Activated naive CD8-positive, alpha-beta T cell treated with anti-CD3 and anti-CD28 coated beads, Interleukin-2, amount 10 ng/mL, durations not matched to agents 7 days and 5 days (primary cell): ENCODE measurements around the gene PSMC3. TPM values are rescaled to one million over a fixed set of nuclear protein-coding genes. Genes with fewer than 3 reads are reported as not detected.

Experiments
- ATAC-seq: fragments of 150-1000 bp; cut with Tn5 transposase; one replicate; pipeline ENCODE4 v1.10.0; 2021; ENCODE audit warnings: low read depth, moderate library complexity
- POLR2A ChIA-PET: fragments of 350-600 bp; sonication (Branson Sonifier 250); formaldehyde crosslinking; loops from one replicate; lab custom pipeline; 2021; ENCODE audit warnings: antibody characterized with exemption; lab: Charles Lee
- DNase-seq: peaks from one replicate; pipeline ENCODE4 v3.0.0; 2021
- H3K27ac Mint-ChIP-seq: one replicate; pipeline ENCODE4 v1.8.0; 2022; ENCODE audit warnings: mild to moderate bottlenecking, mixed read lengths
- H3K27me3 Mint-ChIP-seq: one replicate; pipeline ENCODE4 v1.8.0; 2022; ENCODE audit warnings: mild to moderate bottlenecking, moderate library complexity, mixed read lengths
- H3K36me3 Mint-ChIP-seq: one replicate; pipeline ENCODE4 v1.8.0; 2021; ENCODE audit warnings: mild to moderate bottlenecking, mixed read lengths
- H3K4me1 Mint-ChIP-seq: one replicate; pipeline ENCODE4 v1.8.0; 2021; ENCODE audit warnings: mixed read lengths
- H3K4me3 Mint-ChIP-seq: one replicate; pipeline ENCODE4 v1.8.0; 2022; ENCODE audit warnings: mild to moderate bottlenecking, moderate library complexity, mixed read lengths
- H3K9me3 Mint-ChIP-seq: one replicate; pipeline ENCODE4 v1.8.0; 2021; ENCODE audit warnings: mixed read lengths
- total RNA-seq, 2 experiments: library from RNA; stranded (reverse); gene quantifications; one replicate each; pipeline ENCODE4 v1.2.3, GENCODE V29; 2021

The PSMC3 gene
- total RNA-seq, 2 experiments from 2014 or later = 113 to 115 TPM

DNA sequence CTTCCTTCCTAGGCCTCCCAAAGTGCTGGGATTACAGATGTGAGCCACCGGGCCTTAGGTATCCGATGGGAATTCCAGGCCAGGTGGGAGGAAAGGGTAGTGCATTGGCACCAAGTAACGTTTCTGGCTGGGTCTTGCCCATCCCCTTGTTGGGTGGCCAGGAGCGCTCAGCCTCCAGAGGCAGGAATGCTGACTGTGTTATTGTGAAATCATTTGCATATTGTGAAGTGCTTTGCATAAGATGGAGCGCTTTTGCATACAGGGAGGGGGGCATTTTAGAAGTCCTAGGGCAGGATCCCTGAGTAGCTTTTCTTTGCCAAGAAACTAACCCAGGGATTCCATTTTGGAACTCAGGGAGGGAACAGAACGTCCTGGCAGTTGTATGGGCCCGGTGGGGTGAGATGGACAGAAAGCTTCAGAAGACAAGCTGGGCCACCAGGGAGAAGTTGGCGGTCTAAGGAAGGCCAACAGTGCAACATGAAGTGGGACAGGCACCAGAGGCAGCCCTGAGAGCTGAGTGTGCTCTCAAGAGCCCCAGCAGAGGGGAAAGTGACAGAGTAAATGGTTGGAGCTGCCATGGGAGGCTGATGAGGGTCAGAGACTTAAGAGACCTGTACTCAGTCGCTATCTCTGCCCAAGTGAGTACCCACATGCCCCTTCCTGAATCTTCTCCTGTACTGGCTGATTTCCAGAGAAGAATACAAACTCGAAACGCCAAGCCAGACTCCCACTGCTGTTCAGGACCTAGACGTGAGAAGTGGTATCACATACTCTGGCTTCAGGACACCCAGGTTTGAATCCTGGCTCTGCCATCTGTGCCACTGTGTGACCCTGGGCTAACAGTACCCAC lies 19.1 kb downstream of the PSMC3 start:
- no peak for ATAC-seq

DNA sequence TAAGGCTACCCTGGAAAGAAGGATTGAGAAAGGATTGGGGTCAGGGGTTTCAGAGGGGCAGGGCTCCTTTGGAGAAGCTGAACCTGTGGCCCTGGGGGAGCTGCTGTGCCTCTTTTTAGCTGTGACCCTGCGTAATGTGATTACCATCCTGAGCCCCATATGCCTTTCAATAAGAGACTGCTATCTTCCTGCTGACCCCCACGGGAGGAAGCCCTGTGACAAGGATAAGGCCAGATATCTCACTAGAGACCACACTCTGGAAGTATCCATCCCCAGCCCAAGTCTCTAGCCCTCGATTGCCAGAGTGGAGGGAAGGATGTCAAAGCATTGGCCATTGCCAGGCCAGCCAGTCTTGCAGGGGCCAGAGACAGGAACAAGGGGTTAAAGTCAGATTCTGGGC lies 22.7 kb downstream of the PSMC3 start:
- Mint-ChIP-seq H3K36me3 (no peaks in the 10 kb centered on the region), H3K9me3 (no peaks in the 10 kb centered on the region), H3K4me3 (no peak overlapping the region), H3K4me1 (peaks cover 19% of the 10 kb centered on the region), H3K27me3 (no peaks in the 10 kb centered on the region), H3K27ac (no peak overlapping the region)
- POLR2A ChIA-PET = interaction anchor here (0.6 kb wide), 1 partner anchor 11 kb away, joined by 5 read pairs; no protein-coding TSS in a partner anchor
- no peak for DNase-seq
- ATAC-seq = no peak

More for the DNA sequence above, 19.1 kb downstream of the PSMC3 start:
- POLR2A ChIA-PET = interaction anchor here (0.6 to 1.6 kb wide), 6 partner anchors 10 to 192 kb away, joined by 3 to 6 read pairs (median 4); partner anchors contain the start of gene DDB2
- Mint-ChIP-seq H3K27me3 (no peaks in the 10 kb centered on the region), H3K9me3 (no peaks in the 10 kb centered on the region), H3K4me1 (peaks cover 12% of the 10 kb centered on the region), H3K4me3 (peak overlapping the region; percentile 92), H3K27ac (peak overlapping the region; percentile 85), H3K36me3 (no peaks in the 10 kb centered on the region)
- DNase-seq = no peak

DNA sequence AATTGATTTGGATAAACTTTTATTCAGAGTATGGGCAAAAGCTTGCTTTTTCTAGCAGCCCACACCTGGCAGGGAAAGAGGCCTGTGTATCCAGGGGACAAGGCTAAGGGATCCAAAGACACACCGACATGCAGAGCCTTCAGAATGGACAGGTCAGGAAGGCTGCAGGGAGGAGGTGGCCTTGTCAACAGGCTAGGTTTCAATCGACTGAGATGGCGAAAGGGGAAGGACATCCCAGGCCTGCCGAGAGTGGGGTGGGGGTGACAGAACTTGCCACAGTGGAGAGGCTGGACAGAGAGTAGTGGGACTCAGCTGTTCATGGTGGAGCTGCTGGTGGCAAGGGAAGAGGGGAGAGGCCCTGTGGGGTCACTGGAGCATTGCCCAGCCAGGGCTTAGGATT lies 23.1 kb downstream of the PSMC3 start:
- no peak overlapping the region for H3K27ac Mint-ChIP-seq
- DNase-seq (no peak), ATAC-seq (no peak)
- no peaks in the 10 kb centered on the region for H3K9me3 Mint-ChIP-seq
- H3K4me3 Mint-ChIP-seq = no peak overlapping the region
- POLR2A ChIA-PET = interaction anchor here (0.6 kb wide), 1 partner anchor 11 kb away, joined by 5 read pairs; no protein-coding TSS in a partner anchor
- no peaks in the 10 kb centered on the region for H3K36me3 Mint-ChIP-seq
- no peaks in the 10 kb centered on the region for H3K27me3 Mint-ChIP-seq
- peaks cover 19% of the 10 kb centered on the region for H3K4me1 Mint-ChIP-seq

DNA sequence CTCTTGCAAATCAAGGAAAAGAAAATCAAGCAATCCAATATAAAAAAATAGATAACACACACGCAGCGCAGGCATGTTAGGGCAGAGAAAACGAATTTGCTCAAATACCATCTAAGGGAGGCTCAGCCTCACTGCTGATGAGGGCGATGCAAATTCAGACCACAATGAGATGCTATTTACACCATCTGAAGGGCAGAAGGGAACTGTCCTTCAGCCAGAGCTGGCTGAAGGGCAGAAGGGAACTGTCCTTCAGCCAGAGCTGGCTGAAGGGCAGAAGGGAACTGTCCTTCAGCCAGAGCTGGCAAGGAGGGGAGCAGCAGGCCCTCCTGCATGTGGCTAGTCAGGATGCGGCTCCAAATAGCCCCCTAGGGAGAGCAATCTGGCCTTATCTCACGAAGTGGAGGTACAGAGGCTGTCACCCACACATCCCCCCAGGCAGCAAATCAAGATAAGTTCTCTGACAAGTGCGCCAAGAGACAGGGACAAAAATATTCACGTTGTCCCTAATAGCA lies 25.4 kb downstream of the PSMC3 start:
- POLR2A ChIA-PET = interaction anchor here (0.7 to 2.7 kb wide), 2 partner anchors 8 to 10 kb away, joined by 4 to 16 read pairs; no protein-coding TSS in a partner anchor
- H3K36me3 Mint-ChIP-seq = no peaks in the 10 kb centered on the region
- no peaks in the 10 kb centered on the region for H3K9me3 Mint-ChIP-seq

DNA sequence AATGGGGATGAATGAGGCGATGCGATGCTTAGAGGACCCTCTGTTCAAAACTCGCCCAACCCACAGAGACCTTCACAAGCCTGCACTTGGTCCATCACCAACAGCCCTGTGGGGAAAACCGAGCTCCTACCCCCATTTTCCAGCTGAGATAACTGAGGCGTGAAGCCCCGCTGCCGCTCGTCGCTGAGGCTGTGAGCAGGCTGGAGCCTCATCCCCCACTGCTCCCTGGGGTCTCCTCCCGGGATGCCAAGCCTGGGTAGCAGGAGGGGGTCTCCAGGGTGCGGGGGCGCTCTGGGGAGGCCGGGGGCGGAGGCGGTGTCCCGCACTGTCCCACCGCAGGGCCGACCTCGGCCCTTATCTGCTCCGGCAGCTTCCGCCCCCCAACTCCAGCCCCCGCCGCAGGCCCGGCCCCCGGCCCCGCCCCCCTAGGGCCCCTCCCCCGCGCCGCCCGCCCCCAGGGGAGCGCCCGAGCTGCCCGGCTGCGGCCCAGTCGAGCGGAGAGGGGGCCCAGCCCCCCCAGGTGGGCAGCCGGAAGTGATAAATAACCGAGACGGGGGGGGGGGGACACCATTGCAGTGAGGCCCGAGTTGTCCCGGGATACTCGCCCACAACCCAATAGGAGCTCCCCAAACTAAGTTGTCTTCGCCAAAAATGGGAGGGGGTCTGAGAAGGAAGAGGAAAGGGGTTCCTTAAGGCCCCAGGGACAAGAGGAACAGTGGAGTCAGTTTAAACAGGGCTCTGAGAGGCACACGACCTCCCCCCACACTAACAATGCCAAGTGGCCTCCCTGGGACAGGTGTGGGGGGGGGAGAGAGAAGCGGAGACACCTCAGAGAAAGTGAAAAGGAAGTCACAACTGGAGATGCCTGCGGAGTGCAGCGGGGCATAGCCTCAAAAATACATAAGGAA lies 26.1 kb downstream of the PSMC3 start:
- Mint-ChIP-seq H3K4me3 (peak overlapping the region; percentile 75), H3K27ac (peak overlapping the region; percentile 63), H3K9me3 (no peaks in the 10 kb centered on the region), H3K36me3 (no peaks in the 10 kb centered on the region), H3K4me1 (peaks cover 10% of the 10 kb centered on the region), H3K27me3 (no peaks in the 10 kb centered on the region)
- ATAC-seq = peak; percentile 73
- peak; percentile 61 for DNase-seq
- POLR2A ChIA-PET = interaction anchor here (0.7 to 2.7 kb wide), 3 partner anchors 8 to 10 kb away, joined by 4 to 16 read pairs (median 5); partner anchors contain the start of gene SLC39A13

More for the DNA sequence above, 25.4 kb downstream of the PSMC3 start:
- H3K27me3 Mint-ChIP-seq = no peaks in the 10 kb centered on the region
- H3K4me1 Mint-ChIP-seq = peaks cover 8% of the 10 kb centered on the region
- H3K27ac Mint-ChIP-seq = peak overlapping the region; percentile 63
- peak overlapping the region; percentile 73 for H3K4me3 Mint-ChIP-seq
- ATAC-seq (no peak), DNase-seq (no peak)

DNA sequence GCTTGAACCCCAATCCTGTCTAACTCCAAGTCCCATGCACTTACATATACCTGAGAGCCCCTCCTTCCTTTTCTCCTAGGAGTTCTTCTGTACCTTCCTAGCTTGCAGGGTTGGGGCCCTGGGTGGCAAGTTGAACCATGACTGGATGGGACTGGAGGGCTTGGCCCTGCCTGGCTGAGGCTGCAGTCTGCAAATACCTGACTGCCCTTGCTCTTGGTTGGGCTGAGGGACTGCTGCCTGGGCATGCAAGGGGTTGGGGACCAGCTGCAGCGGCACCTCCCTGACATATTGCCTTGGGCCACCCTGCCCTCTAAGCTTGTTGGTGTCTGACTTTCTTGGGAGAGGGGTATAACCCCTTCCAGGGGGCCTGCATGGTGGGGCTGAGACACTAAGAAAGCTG lies 27.7 kb downstream of the PSMC3 start:
- DNase-seq (no peak), ATAC-seq (no peak)
- no peak overlapping the region for H3K4me3 Mint-ChIP-seq
- H3K9me3 Mint-ChIP-seq = no peaks in the 10 kb centered on the region
- POLR2A ChIA-PET = interaction anchor here (2.7 kb wide), 1 partner anchor 8 kb away, joined by 16 read pairs; no protein-coding TSS in a partner anchor
- no peak overlapping the region for H3K27ac Mint-ChIP-seq
- H3K36me3 Mint-ChIP-seq = no peaks in the 10 kb centered on the region
- peaks cover 13% of the 10 kb centered on the region for H3K4me1 Mint-ChIP-seq
- H3K27me3 Mint-ChIP-seq = no peaks in the 10 kb centered on the region

DNA sequence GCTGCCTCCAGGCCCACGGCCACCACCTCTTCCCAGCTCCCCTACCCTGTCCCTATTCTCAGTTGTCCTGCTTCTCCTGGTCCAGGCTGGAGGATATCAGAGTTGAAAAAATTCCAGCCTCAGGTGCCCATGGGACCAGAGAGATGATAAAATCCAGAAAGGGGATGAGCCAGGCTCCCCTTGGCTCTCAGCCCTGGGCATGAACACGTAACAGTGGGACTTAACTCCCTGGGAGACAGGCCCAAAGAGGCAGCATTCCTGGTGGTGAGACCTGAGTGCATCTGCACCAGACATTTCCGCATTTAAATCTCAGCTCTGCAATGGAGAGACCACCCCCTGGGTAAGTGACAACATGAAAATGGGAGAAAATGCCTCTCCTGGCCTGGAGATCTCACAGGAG lies 28.2 kb downstream of the PSMC3 start:
- POLR2A ChIA-PET = interaction anchor here (2.7 kb wide), 1 partner anchor 7 kb away, joined by 16 read pairs; no protein-coding TSS in a partner anchor
- Mint-ChIP-seq H3K36me3 (no peaks in the 10 kb centered on the region), H3K4me3 (no peak overlapping the region), H3K4me1 (peaks cover 13% of the 10 kb centered on the region), H3K27ac (no peak overlapping the region), H3K27me3 (no peaks in the 10 kb centered on the region), H3K9me3 (no peaks in the 10 kb centered on the region)
- no peak for DNase-seq
- ATAC-seq = no peak

DNA sequence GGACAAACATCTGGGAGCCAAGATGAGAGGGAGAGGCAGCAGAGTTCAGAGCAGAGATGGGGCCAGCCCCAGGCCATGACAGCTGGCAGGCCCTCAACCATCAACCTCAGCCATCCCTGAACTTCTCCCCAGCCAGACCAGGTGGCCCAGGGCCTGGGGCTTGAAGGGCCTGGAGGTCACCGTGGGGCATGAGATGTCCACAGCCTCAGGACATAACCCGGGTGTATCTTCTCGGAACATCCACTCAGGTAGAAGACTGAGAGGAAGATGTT lies 30.3 kb downstream of the PSMC3 start:
- POLR2A ChIA-PET = no interaction called here
- no peaks in the 10 kb centered on the region for H3K9me3 Mint-ChIP-seq
- no peaks in the 10 kb centered on the region for H3K36me3 Mint-ChIP-seq
- ATAC-seq (no peak), DNase-seq (no peak)
- no peak overlapping the region for H3K4me3 Mint-ChIP-seq
- peaks cover 13% of the 10 kb centered on the region for H3K4me1 Mint-ChIP-seq
- H3K27me3 Mint-ChIP-seq = no peaks in the 10 kb centered on the region
- H3K27ac Mint-ChIP-seq = peak overlapping the region; percentile 91

DNA sequence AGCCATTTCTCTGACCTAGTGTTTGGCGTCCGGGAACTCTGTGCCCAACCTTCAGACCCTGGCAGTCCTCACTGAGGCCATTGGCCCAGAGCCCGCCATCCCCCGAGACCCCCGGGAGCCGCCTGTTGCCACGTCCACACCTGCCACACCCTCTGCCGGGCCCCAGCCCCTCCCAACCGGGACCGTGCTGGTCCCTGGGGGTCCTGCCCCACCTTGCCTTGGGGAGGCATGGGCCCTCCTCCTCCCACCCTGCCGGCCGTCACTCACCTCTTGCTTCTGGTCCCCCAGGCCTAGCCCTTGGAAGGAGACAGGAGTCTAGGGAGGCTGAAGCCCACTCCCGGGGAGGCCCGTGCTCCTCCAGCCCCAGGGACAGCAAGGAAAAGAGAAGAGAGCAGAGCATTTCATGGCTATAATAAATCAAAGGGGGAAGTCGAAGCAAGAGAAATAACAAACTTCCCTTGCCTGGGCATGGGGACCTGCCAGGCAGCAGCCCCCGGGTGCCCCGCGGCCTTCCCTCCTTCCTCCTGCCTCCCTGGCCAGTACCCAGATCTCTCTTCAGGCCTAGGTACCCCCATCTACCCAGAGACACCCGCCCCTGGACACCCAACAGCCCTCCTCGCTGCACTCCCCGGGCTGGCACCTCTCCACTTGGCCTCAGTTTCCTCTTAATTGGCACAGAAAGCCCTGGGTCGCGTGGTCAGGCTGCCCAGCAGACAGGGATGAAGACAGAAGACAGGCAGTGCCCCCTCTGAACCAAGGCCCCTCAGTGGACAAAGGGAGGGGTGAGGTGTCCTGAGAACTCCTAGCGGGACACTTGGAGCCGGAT lies 30.8 kb downstream of the PSMC3 start:
- DNase-seq (no peak), ATAC-seq (no peak)
- Mint-ChIP-seq H3K27ac (peak overlapping the region; percentile 91), H3K9me3 (no peaks in the 10 kb centered on the region), H3K36me3 (no peaks in the 10 kb centered on the region), H3K4me1 (peaks cover 13% of the 10 kb centered on the region), H3K27me3 (peaks cover 3% of the 10 kb centered on the region), H3K4me3 (peak overlapping the region; percentile 55)
- POLR2A ChIA-PET = interaction anchor here (0.5 to 1.0 kb wide), 2 partner anchors 31 to 334 kb away, joined by 3 to 4 read pairs; partner anchors contain the start of gene PSMC3

DNA sequence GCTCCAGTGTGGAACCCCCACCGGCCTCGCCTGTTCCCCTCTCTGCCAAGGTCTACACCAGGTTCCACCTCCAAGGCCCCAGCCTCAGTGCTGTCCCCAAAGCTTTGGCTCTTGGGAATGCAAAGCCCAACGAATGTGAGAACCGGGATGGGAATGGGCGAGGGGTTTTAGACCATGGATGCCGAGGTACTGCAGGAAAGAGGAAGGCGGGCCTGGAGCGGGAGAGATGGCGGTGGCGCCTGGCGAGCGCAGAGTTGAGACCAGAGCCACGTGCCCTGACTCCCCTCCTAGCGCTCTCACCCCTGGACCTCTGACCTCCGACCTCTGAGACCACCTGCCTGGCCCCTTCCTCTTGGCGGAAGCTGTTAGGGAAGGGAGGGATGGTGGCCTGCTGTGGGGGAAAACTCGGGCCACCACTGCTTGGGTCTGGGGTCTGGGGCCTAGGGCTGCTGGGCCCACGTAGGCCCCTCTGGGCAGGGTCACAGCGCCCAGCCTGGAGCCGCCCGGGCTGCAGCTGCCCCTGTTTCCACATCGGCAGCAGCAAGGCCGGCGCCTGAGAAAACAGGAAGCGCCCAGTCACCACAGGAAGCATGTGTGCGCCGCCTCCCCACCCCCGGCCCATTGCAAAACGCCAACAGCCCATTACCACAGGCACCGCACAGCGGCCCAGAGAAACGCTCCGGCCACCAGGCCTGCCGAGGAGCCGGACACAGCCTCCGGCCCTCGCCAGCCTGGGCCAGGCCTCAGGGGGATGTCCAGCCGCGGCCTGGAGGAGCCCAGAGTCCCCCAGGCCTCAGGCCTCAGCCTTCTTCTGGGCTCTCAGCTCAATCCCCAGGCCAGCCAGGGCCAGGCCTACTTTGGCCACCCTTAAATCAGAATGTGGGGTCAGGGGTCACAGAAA lies 31.7 kb downstream of the PSMC3 start:
- peak overlapping the region; percentile 91 for H3K27ac Mint-ChIP-seq
- ATAC-seq = peak; percentile 68
- no peaks in the 10 kb centered on the region for H3K9me3 Mint-ChIP-seq
- POLR2A ChIA-PET = interaction anchor here (0.5 to 1.0 kb wide), 2 partner anchors 32 to 335 kb away, joined by 3 to 4 read pairs; partner anchors contain the start of gene PSMC3
- DNase-seq = peak; percentile 71
- no peaks in the 10 kb centered on the region for H3K36me3 Mint-ChIP-seq
- peaks cover 16% of the 10 kb centered on the region for H3K4me1 Mint-ChIP-seq
- H3K4me3 Mint-ChIP-seq = peak overlapping the region; percentile 55
- peaks cover 3% of the 10 kb centered on the region for H3K27me3 Mint-ChIP-seq

DNA sequence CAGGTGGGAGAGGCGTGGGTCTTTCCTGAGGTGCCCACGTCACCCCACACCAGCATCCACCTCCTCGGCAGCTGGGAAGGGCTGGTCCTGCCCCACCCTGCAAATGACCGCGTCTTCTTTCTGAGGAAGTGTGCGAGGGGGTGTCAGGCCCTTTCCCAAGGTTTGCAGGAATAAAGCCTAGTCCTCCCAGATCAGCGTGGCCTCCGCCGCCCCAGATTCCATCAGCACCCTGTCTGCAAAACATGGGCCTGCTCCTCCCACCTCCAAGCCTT lies 32.3 kb downstream of the PSMC3 start:
- no peak for DNase-seq
- no peaks in the 10 kb centered on the region for H3K36me3 Mint-ChIP-seq
- H3K4me1 Mint-ChIP-seq = peaks cover 19% of the 10 kb centered on the region
- H3K27me3 Mint-ChIP-seq = peaks cover 3% of the 10 kb centered on the region
- ATAC-seq = no peak
- peak overlapping the region; percentile 91 for H3K27ac Mint-ChIP-seq
- peak overlapping the region; percentile 55 for H3K4me3 Mint-ChIP-seq
- no peaks in the 10 kb centered on the region for H3K9me3 Mint-ChIP-seq
- POLR2A ChIA-PET = interaction anchor here (1.3 kb wide), 1 partner anchor 179 kb away, joined by 3 read pairs; the partner anchor contains the start of gene DDB2
